Astrocyte of the cerebellum (primary cell): Measurements from ENCODE around the gene PRAMEF12.

Source experiments
- DNase-seq: peaks from one replicate; pipeline ENCODE4 v3.0.0-alpha.2; 2011; ENCODE audit warnings: low read depth
- H3K4me3 ChIP-seq: 2 replicates; pipeline ENCODE4 v1.5.1; 2011; ENCODE audit warnings: mild to moderate bottlenecking, low read depth, low read length, moderate library complexity
- CTCF ChIP-seq: IDR thresholded peaks from 2 replicates; pipeline ENCODE4 v1.5.1; 2012; ENCODE audit warnings: low read length, low read depth, moderate library complexity, mild to moderate bottlenecking; ENCODE audit errors: missing control alignments
- in situ Hi-C: cut with HindIII; loops from 2 replicates; pipeline ENCODE4 v1.10.0; 2017; ENCODE audit warnings: low sequenced_read_pairs

The PRAMEF12 gene

GRCh38 chr1:12741946-12742345 is 31.6 kb upstream of the PRAMEF12 start:
- no peak overlapping the region for H3K4me3 ChIP-seq
- TF ChIP-seq CTCF, result no peak
- in situ Hi-C loops, result no loop called here
- DNase-seq, result no peak

GRCh38 chr1:12745126-12745991 is 28.2 kb upstream of the PRAMEF12 start:
- no peak for TF ChIP-seq CTCF
- DNase-seq, result no peak
- in situ Hi-C loops, result no loop called here
- H3K4me3 ChIP-seq, result no peak overlapping the region

DNA sequence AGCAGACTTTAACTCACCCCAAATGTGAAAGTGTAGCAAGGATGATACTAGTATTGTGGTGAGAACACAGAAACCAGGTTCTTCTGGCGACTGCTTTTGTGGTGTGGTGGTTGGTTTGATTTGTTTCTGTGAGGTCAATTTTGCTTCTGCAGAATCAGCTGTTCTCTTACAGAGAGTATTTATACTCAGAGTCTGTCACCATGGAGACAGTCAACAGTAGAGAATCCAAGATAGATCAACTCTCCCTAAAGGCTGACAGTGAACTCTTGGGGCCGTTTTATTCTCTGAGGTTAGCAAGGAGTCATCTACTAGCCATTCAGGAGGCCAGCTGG is 27.6 kb upstream of the PRAMEF12 start, which contains the start of gene CFAP107:
CFAP107 (plus strand) TSS at position 209 of the 332 bp plus-strand sequence. CDS start 231 bp downstream, outside the sequence.
- DNase-seq, result no peak
- TF ChIP-seq CTCF, result no peak
- no peak within 1 kb of the TSS for H3K4me3 ChIP-seq
- in situ Hi-C loops, result no loop called here

DNA sequence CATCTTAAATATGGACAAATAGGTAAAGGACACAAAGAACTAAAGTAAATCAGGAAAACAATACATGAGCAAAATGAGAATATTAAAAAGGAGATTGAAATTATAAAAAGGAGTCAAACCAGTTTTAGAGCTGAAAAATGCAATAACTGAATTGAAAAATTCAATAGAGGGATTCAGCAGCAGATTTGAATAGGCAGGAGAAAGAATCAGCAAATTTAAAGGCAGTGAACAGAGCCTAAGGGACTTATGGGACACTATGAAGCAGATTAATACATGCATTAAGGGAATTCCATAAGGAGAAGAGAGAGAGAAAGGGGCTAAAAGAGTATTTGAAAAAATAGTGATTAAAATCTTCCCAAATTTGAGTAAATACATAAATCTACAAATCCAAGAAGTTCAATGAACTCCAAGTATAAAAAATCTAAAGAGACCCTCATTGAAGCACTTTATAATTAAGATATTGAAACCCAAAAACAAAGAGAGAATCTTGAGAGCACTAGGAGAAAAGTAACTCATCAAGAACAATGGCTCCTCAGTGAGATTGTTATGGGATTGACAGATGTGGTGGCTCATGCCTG is 24.7 kb upstream of the PRAMEF12 start:
- no peak for TF ChIP-seq CTCF
- no peak overlapping the region for H3K4me3 ChIP-seq
- DNase-seq, result no peak
- in situ Hi-C loops, result no loop called here

DNA sequence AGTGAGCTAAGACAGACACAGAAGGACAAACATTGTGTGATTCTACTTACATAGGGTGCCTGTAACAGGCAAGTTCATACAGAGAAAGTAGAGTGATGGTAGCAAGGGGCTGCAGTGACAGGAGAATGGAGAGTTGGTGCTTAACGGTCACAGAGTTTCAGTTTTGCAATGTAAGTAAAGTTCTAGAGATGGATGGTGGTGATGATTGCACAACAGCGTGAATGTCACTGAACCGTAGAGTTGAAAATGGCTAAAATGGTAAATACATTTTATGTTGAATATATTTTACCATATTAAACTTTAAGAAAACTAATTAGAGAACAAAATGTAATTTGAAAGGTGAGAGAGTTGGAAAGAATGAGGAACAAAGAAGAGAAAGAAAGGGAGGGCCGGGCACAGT is 18.8 kb upstream of the PRAMEF12 start:
- DNase-seq, result no peak
- H3K4me3 ChIP-seq, result no peak overlapping the region
- in situ Hi-C loops, result no loop called here
- no peak for TF ChIP-seq CTCF

GRCh38 chr1:12756273-12756672 is 17.3 kb upstream of the PRAMEF12 start:
- no peak overlapping the region for H3K4me3 ChIP-seq
- no peak for TF ChIP-seq CTCF
- no peak for DNase-seq
- in situ Hi-C loops, result no loop called here
